Measurements from ENCODE around the gene CHRNA4. TPM values are rescaled to one million over a fixed set of nuclear protein-coding genes. Genes with fewer than 3 reads are reported as not detected.

CHRNA4 gene
- total and polyA plus RNA-seq, 2 donors from 2014 or later, result 0.44 to 0.67 TPM

- Histone ChIP-seq H3K9ac (ENCODE audit: low read length in 3 of 3) (no peak overlapping the region), H3K9me3 (ENCODE audit: control insufficient read depth in 2 of 3, insufficient read depth in 1 of 3, low read length in 3 of 3) (peaks cover 0 to 3% (median 0%) of the 10 kb centered on the region in 3 donors), H3K4me3 (ENCODE audit: low read length in 3 of 3) (no peak overlapping the region), H3K4me1 (ENCODE audit: control insufficient read depth in 2 of 3, insufficient read depth in 2 of 3, low read depth in 1 of 3, low read length in 3 of 3) (no peaks in the 10 kb centered on the region), H3K27ac (ENCODE audit: low read depth in 2 of 2, low read length in 2 of 2) (no peak overlapping the region), H3K36me3 (ENCODE audit: control insufficient read depth in 2 of 3, insufficient read depth in 3 of 3, low read length in 3 of 3) (no peaks in the 10 kb centered on the region), H3K27me3 (ENCODE audit: control insufficient read depth, insufficient read depth, low read length) (no peaks in the 10 kb centered on the region)
- DNase-seq (no peak), FAIRE-seq (no peak)
- intact Hi-C loops (cut with DNase I), result no loop called here
- no peak for TF ChIP-seq CTCF (IDR thresholded peaks at IDR 0.05; ENCODE audit: borderline replicate concordance, extremely low read depth, insufficient read depth)
These were observed 58.0 kb downstream of the CHRNA4 start for GRCh38 chr20:63303095-63303666.

GRCh38 chr20:63301671-63302070 lies 59.5 kb downstream of the CHRNA4 start:
- no peak for FAIRE-seq
- no peak overlapping the region for H3K27ac ChIP-seq (ENCODE audit: low read depth in 2 of 2, low read length in 2 of 2)
- H3K9me3 ChIP-seq (ENCODE audit: control insufficient read depth in 2 of 3, insufficient read depth in 1 of 3, low read length in 3 of 3), result peaks cover 0 to 3% (median 0%) of the 10 kb centered on the region in 3 donors
- H3K9ac ChIP-seq (ENCODE audit: low read length in 3 of 3), result no peak overlapping the region
- H3K36me3 ChIP-seq (ENCODE audit: control insufficient read depth in 2 of 3, insufficient read depth in 3 of 3, low read length in 3 of 3), result no peaks in the 10 kb centered on the region
- H3K4me3 ChIP-seq (ENCODE audit: low read length in 3 of 3), result no peak overlapping the region
- no peaks in the 10 kb centered on the region for H3K4me1 ChIP-seq (ENCODE audit: control insufficient read depth in 2 of 3, insufficient read depth in 2 of 3, low read depth in 1 of 3, low read length in 3 of 3)
- intact Hi-C loops (cut with DNase I), result no loop called here
- no peaks in the 10 kb centered on the region for H3K27me3 ChIP-seq (ENCODE audit: control insufficient read depth, insufficient read depth, low read length)
- no peak for TF ChIP-seq CTCF (IDR thresholded peaks at IDR 0.05; ENCODE audit: borderline replicate concordance, extremely low read depth, insufficient read depth)
- no peak for DNase-seq

GRCh38 chr20:63298731-63299312 lies 62.3 kb downstream of the CHRNA4 start:
- peaks cover 3% of the 10 kb centered on the region for H3K27me3 ChIP-seq (ENCODE audit: control insufficient read depth, insufficient read depth, low read length)
- no peaks in the 10 kb centered on the region for H3K36me3 ChIP-seq (ENCODE audit: control insufficient read depth in 2 of 3, insufficient read depth in 3 of 3, low read length in 3 of 3)
- DNase-seq (no peak), FAIRE-seq (no peak)
- H3K9me3 ChIP-seq (ENCODE audit: control insufficient read depth in 2 of 3, insufficient read depth in 1 of 3, low read length in 3 of 3), result peaks cover 0 to 3% (median 0%) of the 10 kb centered on the region in 3 donors
- H3K9ac ChIP-seq (ENCODE audit: low read length in 3 of 3), result no peak overlapping the region
- no peak overlapping the region for H3K27ac ChIP-seq (ENCODE audit: low read depth in 2 of 2, low read length in 2 of 2)
- intact Hi-C loops (cut with DNase I), result no loop called here
- H3K4me3 ChIP-seq (ENCODE audit: low read length in 3 of 3), result no peak overlapping the region
- no peaks in the 10 kb centered on the region for H3K4me1 ChIP-seq (ENCODE audit: control insufficient read depth in 2 of 3, insufficient read depth in 2 of 3, low read depth in 1 of 3, low read length in 3 of 3)
- no peak for TF ChIP-seq CTCF (IDR thresholded peaks at IDR 0.05; ENCODE audit: borderline replicate concordance, extremely low read depth, insufficient read depth)

Measured in kidney (tissue), 14 donors.